GM12874 (cell line): ENCODE measurements around the gene TCEA3.

Source experiments
- CTCF ChIP-seq: IDR thresholded peaks from 2 replicates; pipeline ENCODE4 v1.5.1; 2011; ENCODE audit warnings: low read depth, mild to moderate bottlenecking, control low read depth, low read length, moderate library complexity; ENCODE audit not compliant: insufficient read depth

TCEA3 gene

GRCh38 chr1:23420778-23421177 lies 3.8 kb downstream of the TCEA3 start:
- no peak for TF ChIP-seq CTCF

GRCh38 chr1:23419180-23419579 lies 5.4 kb downstream of the TCEA3 start:
- TF ChIP-seq CTCF = no peak

- no peak for TF ChIP-seq CTCF
These were observed 7.0 kb downstream of the TCEA3 start for GRCh38 chr1:23417570-23417969.

- no peak for TF ChIP-seq CTCF
These were observed 7.6 kb downstream of the TCEA3 start for GRCh38 chr1:23416964-23417363.

GRCh38 chr1:23408797-23409290 lies 15.7 kb downstream of the TCEA3 start:
- TF ChIP-seq CTCF = no peak

GRCh38 chr1:23407016-23407630 lies 17.4 kb downstream of the TCEA3 start:
- TF ChIP-seq CTCF = no peak

- no peak for TF ChIP-seq CTCF
These were observed 18.6 kb downstream of the TCEA3 start for GRCh38 chr1:23405946-23406345.
